ENCODE measurements around the gene CPSF6.
"Not testable (repeated sequence)": the region's sequence is repeated elsewhere in the genome, so short reads cannot be mapped to it uniquely, and the experiment has no call there.

CPSF6 gene
- total RNA-seq, result 95.7 to 182 (median 139) reads per million in 9 experiments

- H3K27me3 Mint-ChIP-seq, result no peaks in the 10 kb centered on the region
- peaks cover 31% of the 10 kb centered on the region for H3K36me3 Mint-ChIP-seq (ENCODE audit: insufficient read depth)
- peak within 1 kb of the TSS; percentile 98 to 100 for H3K27ac Mint-ChIP-seq
- no peaks in the 10 kb centered on the region for H3K9me3 Mint-ChIP-seq
- ATAC-seq (replicated peaks) (peak; percentile 89), DNase-seq (peak; percentile 94 to 97 (median 96))
- H3K4me1 Mint-ChIP-seq (ENCODE audit: low read depth in 2 of 2), result peaks cover 27 to 40% of the 10 kb centered on the region in 2 donors
- H3K4me3 Mint-ChIP-seq, result peak within 1 kb of the TSS; percentile 99 to 100
Measured at GRCh38 chr12:69239352-69239921, at the start of gene CPSF6. Gene CPSF6 (plus strand): TSS chr12:69239569. CDS start chr12:69239647, 78 bp downstream.

- H3K36me3 Mint-ChIP-seq (ENCODE audit: insufficient read depth), result peaks cover 6% of the 10 kb centered on the region
- DNase-seq, result no peak
- peaks cover 26 to 31% of the 10 kb centered on the region in 2 donors for H3K9me3 Mint-ChIP-seq
- no peak overlapping the region for H3K27ac Mint-ChIP-seq
- no peak overlapping the region for H3K4me3 Mint-ChIP-seq
- H3K27me3 Mint-ChIP-seq, result peaks cover 0 to 10% of the 10 kb centered on the region in 2 donors
- ATAC-seq (replicated peaks), result no peak
- no peaks in the 10 kb centered on the region for H3K4me1 Mint-ChIP-seq (ENCODE audit: low read depth in 2 of 2)
Measured at GRCh38 chr12:69196302-69197288, 42.8 kb upstream of the CPSF6 start.

GRCh38 chr12:69199976-69200375 lies 39.4 kb upstream of the CPSF6 start:
- ATAC-seq (replicated peaks); H3K4me3 Mint-ChIP-seq; H3K36me3 Mint-ChIP-seq (ENCODE audit: insufficient read depth); H3K27ac Mint-ChIP-seq; H3K4me1 Mint-ChIP-seq (ENCODE audit: low read depth in 2 of 2); DNase-seq: not testable (repeated sequence)
- Mint-ChIP-seq H3K27me3 (peaks cover 18 to 19% of the 10 kb centered on the region in 2 donors), H3K9me3 (peaks cover 29 to 32% of the 10 kb centered on the region in 2 donors)

GRCh38 chr12:69204191-69204590 lies 35.2 kb upstream of the CPSF6 start:
- peaks cover 22 to 36% of the 10 kb centered on the region in 2 donors for H3K9me3 Mint-ChIP-seq
- ATAC-seq (replicated peaks) (no peak), DNase-seq (no peak)
- H3K27me3 Mint-ChIP-seq, result peaks cover 18 to 39% of the 10 kb centered on the region in 2 donors
- H3K36me3 Mint-ChIP-seq (ENCODE audit: insufficient read depth), result peaks cover under 1% of the 10 kb centered on the region
- H3K27ac Mint-ChIP-seq, result no peak overlapping the region
- H3K4me3 Mint-ChIP-seq, result no peak overlapping the region
- no peaks in the 10 kb centered on the region for H3K4me1 Mint-ChIP-seq (ENCODE audit: low read depth in 2 of 2)

GRCh38 chr12:69210661-69211060 lies 28.7 kb upstream of the CPSF6 start:
- DNase-seq, result no peak
- Mint-ChIP-seq H3K4me3 (no peak overlapping the region), H3K27ac (no peak overlapping the region), H3K4me1 (ENCODE audit: low read depth in 2 of 2) (no peaks in the 10 kb centered on the region), H3K27me3 (peaks cover 0 to 29% of the 10 kb centered on the region in 2 donors), H3K36me3 (ENCODE audit: insufficient read depth) (peaks cover 4% of the 10 kb centered on the region), H3K9me3 (peaks cover 0 to 9% of the 10 kb centered on the region in 2 donors)
- no peak for ATAC-seq (replicated peaks)

GRCh38 chr12:69211160-69211559 lies 28.2 kb upstream of the CPSF6 start:
- DNase-seq, result no peak
- H3K27me3 Mint-ChIP-seq, result peaks cover 0 to 26% of the 10 kb centered on the region in 2 donors

GRCh38 chr12:69214169-69214568 lies 25.2 kb upstream of the CPSF6 start:
- ATAC-seq (replicated peaks), result no peak
- Mint-ChIP-seq H3K4me3 (no peak overlapping the region), H3K36me3 (ENCODE audit: insufficient read depth) (peaks cover 4% of the 10 kb centered on the region), H3K27ac (no peak overlapping the region), H3K4me1 (ENCODE audit: low read depth in 2 of 2) (no peaks in the 10 kb centered on the region), H3K27me3 (peaks cover 0 to 16% of the 10 kb centered on the region in 2 donors), H3K9me3 (no peaks in the 10 kb centered on the region)
- DNase-seq, result no peak

More at GRCh38 chr12:69211160-69211559, 28.2 kb upstream of the CPSF6 start:
- no peak overlapping the region for H3K4me3 Mint-ChIP-seq
- no peaks in the 10 kb centered on the region for H3K4me1 Mint-ChIP-seq (ENCODE audit: low read depth in 2 of 2)
- ATAC-seq (replicated peaks), result no peak
- H3K27ac Mint-ChIP-seq, result no peak overlapping the region
- H3K36me3 Mint-ChIP-seq (ENCODE audit: insufficient read depth), result peaks cover 4% of the 10 kb centered on the region
- peaks cover 0 to 9% of the 10 kb centered on the region in 2 donors for H3K9me3 Mint-ChIP-seq

GRCh38 chr12:69225251-69225910 lies 14.0 kb upstream of the CPSF6 start:
- Mint-ChIP-seq H3K36me3 (ENCODE audit: insufficient read depth) (peaks cover 3% of the 10 kb centered on the region), H3K27ac (no peak overlapping the region), H3K27me3 (peaks cover 10 to 11% of the 10 kb centered on the region in 2 donors), H3K9me3 (no peaks in the 10 kb centered on the region), H3K4me1 (ENCODE audit: low read depth in 2 of 2) (no peaks in the 10 kb centered on the region), H3K4me3 (no peak overlapping the region)
- DNase-seq, result no peak
- no peak for ATAC-seq (replicated peaks)

GRCh38 chr12:69231479-69231878 lies 7.9 kb upstream of the CPSF6 start:
- no peak overlapping the region for H3K4me3 Mint-ChIP-seq
- H3K27me3 Mint-ChIP-seq, result no peaks in the 10 kb centered on the region
- peaks cover 4% of the 10 kb centered on the region for H3K36me3 Mint-ChIP-seq (ENCODE audit: insufficient read depth)
- H3K9me3 Mint-ChIP-seq, result peaks cover 8 to 13% of the 10 kb centered on the region in 2 donors
- H3K4me1 Mint-ChIP-seq (ENCODE audit: low read depth in 2 of 2), result no peaks in the 10 kb centered on the region
- ATAC-seq (replicated peaks) (no peak), DNase-seq (no peak)
- H3K27ac Mint-ChIP-seq, result no peak overlapping the region

GRCh38 chr12:69238589-69239351 lies 599 bp upstream of the CPSF6 start:
- peak in 1 of 3 experiments; percentile 4 for DNase-seq
- peak overlapping the region; percentile 98 to 100 for H3K27ac Mint-ChIP-seq
- no peak for ATAC-seq (replicated peaks)
- no peaks in the 10 kb centered on the region for H3K27me3 Mint-ChIP-seq
- H3K36me3 Mint-ChIP-seq (ENCODE audit: insufficient read depth), result peaks cover 31% of the 10 kb centered on the region
- peaks cover 27 to 40% of the 10 kb centered on the region in 2 donors for H3K4me1 Mint-ChIP-seq (ENCODE audit: low read depth in 2 of 2)
- peak overlapping the region; percentile 88 to 100 for H3K4me3 Mint-ChIP-seq
- H3K9me3 Mint-ChIP-seq, result no peaks in the 10 kb centered on the region

- H3K4me3 Mint-ChIP-seq, result peak overlapping the region; percentile 99 to 100
- H3K4me1 Mint-ChIP-seq (ENCODE audit: low read depth in 2 of 2), result peaks cover 30 to 41% of the 10 kb centered on the region in 2 donors
- no peaks in the 10 kb centered on the region for H3K27me3 Mint-ChIP-seq
- peak; percentile 41 to 56 (median 43) for DNase-seq
- H3K27ac Mint-ChIP-seq, result peak overlapping the region; percentile 98 to 100
- H3K36me3 Mint-ChIP-seq (ENCODE audit: insufficient read depth), result peaks cover 31% of the 10 kb centered on the region
- peak; percentile 34 for ATAC-seq (replicated peaks)
- no peaks in the 10 kb centered on the region for H3K9me3 Mint-ChIP-seq
Measured at GRCh38 chr12:69239922-69240630, 707 bp downstream of the CPSF6 start.

GRCh38 chr12:69240631-69240995 lies 1.2 kb downstream of the CPSF6 start:
- Mint-ChIP-seq H3K9me3 (no peaks in the 10 kb centered on the region), H3K36me3 (ENCODE audit: insufficient read depth) (peaks cover 30% of the 10 kb centered on the region), H3K27ac (peak overlapping the region; percentile 98 to 100), H3K4me1 (ENCODE audit: low read depth in 2 of 2) (peaks cover 32 to 46% of the 10 kb centered on the region in 2 donors), H3K4me3 (peak overlapping the region; percentile 99 to 100), H3K27me3 (no peaks in the 10 kb centered on the region)
- ATAC-seq (replicated peaks), result no peak
- peak; percentile 10 to 18 (median 15) for DNase-seq

Measured in effector memory CD8-positive, alpha-beta T cell (primary cell).